K562 (cell line): ENCODE results near the gene CBFA2T3. TPM values are rescaled to one million over a fixed set of nuclear protein-coding genes. Genes with fewer than 3 reads are reported as not detected.
A peak's percentile ranks its signal among the peaks of the same experiment; 100 is the strongest.

Experiments used
- ATAC-seq: fragments of 200-7000 bp; cut with Tn5 transposase; 3 replicates; pipeline ENCODE4 v1.9.1; 2020; ENCODE audit warnings: moderate library complexity
- BruUV-seq: library from RNA; stranded (reverse); fragments of 400-500 nt; replicated peaks from 2 replicates; lab custom pipeline; 2021; lab: Mats Ljungman, UMichigan
- CTCF ChIA-PET: fragments of 300-600 bp; formaldehyde crosslinking; extraction: SDS; loops from one replicate; lab custom pipeline; 2021; ENCODE audit warnings: low intra/inter-chr PET ratio; lab: Yijun Ruan, JAX
- POLR2A ChIA-PET: fragments of 300-600, 350-650 bp; sonication (Branson Sonifier 250); formaldehyde crosslinking; extraction: SDS; loops from one replicate; lab custom pipeline; 2021; ENCODE audit warnings: antibody characterized with exemption, inconsistent platforms; lab: Yijun Ruan, JAX
- DNase-seq, 4 experiments: peaks; one replicate each; pipeline versions ENCODE4 v3.0.0 to v3.0.0-alpha.2; 2011 to 2018; ENCODE audit warnings: low spot score in 3 of 4, mixed read lengths in 3 of 4; ENCODE audit errors: extremely low read depth in 1 of 4
- FAIRE-seq: peaks from 2 replicates; lab custom pipeline; 2011; peaks lifted over from hg19 to GRCh38; lab: Jason Lieb, UNC
- H2AFZ ChIP-seq: 2 replicates; pipeline ENCODE4 v1.6.0; 2011; ENCODE audit warnings: low read depth, low read length, control low read depth, inconsistent platforms
- H3K27ac ChIP-seq: fragments of 200-600 bp; 3 replicates; pipeline ENCODE4 v1.8.0; 2011; ENCODE audit warnings: low read depth, mild to moderate bottlenecking, control low read depth, inconsistent platforms, low read length, moderate library complexity, mixed read lengths; ENCODE audit errors: extremely low read depth
- H3K27me3 ChIP-seq, 2 experiments: fragments of 300-600 bp in 1 of 2; 2 replicates in 1 of 2; 3 replicates in 1 of 2; pipeline versions ENCODE4 v1.6.0 to v1.8.0; 2011; ENCODE audit warnings: inconsistent platforms in 2 of 2, low read length in 2 of 2, mild to moderate bottlenecking in 1 of 2, mixed read lengths in 1 of 2, moderate library complexity in 1 of 2; ENCODE audit not compliant: control insufficient read depth in 2 of 2, insufficient read depth in 2 of 2
- H3K36me3 ChIP-seq: fragments of 300-600 bp; 3 replicates; pipeline ENCODE4 v1.8.0; 2011; ENCODE audit warnings: mild to moderate bottlenecking, low read length, inconsistent platforms; ENCODE audit not compliant: control insufficient read depth, insufficient read depth
- H3K4me1 ChIP-seq, 2 experiments: fragments of 200-600 bp in 1 of 2; replicated peaks in 1 of 2; 2 replicates in 1 of 2; 3 replicates in 1 of 2; pipeline versions ENCODE4 v1.5.1 to v1.8.0; 2011; ENCODE audit warnings: inconsistent platforms in 2 of 2, low read length in 2 of 2, mild to moderate bottlenecking in 1 of 2, mixed read lengths in 1 of 2, moderate library complexity in 1 of 2; ENCODE audit not compliant: control insufficient read depth in 2 of 2, insufficient read depth in 2 of 2
- H3K4me2 ChIP-seq: 2 replicates; pipeline ENCODE4 v1.6.1; 2011; ENCODE audit warnings: low read length, control low read depth, inconsistent platforms, mixed read lengths; ENCODE audit not compliant: insufficient read depth
- H3K4me3 ChIP-seq: fragments of 200-600 bp; sonication (generic), shearing (Covaris generic); 2 replicates; pipeline ENCODE4 v1.5.1; 2016; ENCODE audit warnings: control low read depth, inconsistent platforms
- H3K79me2 ChIP-seq: fragments of 200-600 bp; 3 replicates; pipeline ENCODE4 v1.8.0; 2011; ENCODE audit warnings: low read length, inconsistent platforms; ENCODE audit not compliant: control insufficient read depth, insufficient read depth
- H3K9ac ChIP-seq, 2 experiments: 2 replicates each; pipeline versions ENCODE4 v1.6.0 to v1.6.1; 2011; ENCODE audit warnings: low read depth in 2 of 2, low read length in 2 of 2, control low read depth in 1 of 2, inconsistent platforms in 1 of 2, mild to moderate bottlenecking in 1 of 2, mixed read lengths in 1 of 2; ENCODE audit not compliant: insufficient read depth in 1 of 2
- H3K9me1 ChIP-seq: one replicate; pipeline ENCODE4 v1.6.0; 2011; ENCODE audit warnings: inconsistent platforms, mild to moderate bottlenecking, low read length, moderate library complexity; ENCODE audit not compliant: control insufficient read depth, insufficient read depth
- H3K9me3 ChIP-seq: replicated peaks from 2 replicates; pipeline ENCODE4 v1.5.1; 2011; ENCODE audit warnings: low read depth, low read length, inconsistent platforms; ENCODE audit not compliant: control insufficient read depth, insufficient read depth
- H4K20me1 ChIP-seq: replicated peaks from 2 replicates; pipeline ENCODE4 v1.6.1; 2011; ENCODE audit warnings: low read length, inconsistent platforms, mixed read lengths; ENCODE audit not compliant: control insufficient read depth, insufficient read depth
- ATF7 ChIP-seq: fragments of 450-650 bp; IDR thresholded peaks from 2 replicates; pipeline ENCODE4 v1.7.1; 2014; ENCODE audit warnings: mild to moderate bottlenecking, moderate library complexity
- E2F3 ChIP-seq: fragments of 250-450 bp; sonication (Bioruptor Pico); IDR thresholded peaks from 2 replicates; pipeline ENCODE4 v1.4.0; 2020; ENCODE audit warnings: mild to moderate bottlenecking
- ESRRA ChIP-seq: fragments of 450-650 bp; IDR thresholded peaks from 2 replicates; pipeline ENCODE4 v1.6.1; 2014; ENCODE audit warnings: low read depth, mild to moderate bottlenecking, moderate library complexity, borderline replicate concordance
- HES1 ChIP-seq: fragments of 450-650 bp; IDR thresholded peaks from 2 replicates; pipeline ENCODE4 v1.6.1; 2016; ENCODE audit warnings: low read depth, mild to moderate bottlenecking, moderate library complexity
- PCBP2 ChIP-seq: fragments of 200-400 bp; formaldehyde crosslinking; IDR thresholded peaks from 2 replicates; pipeline ENCODE4 v1.6.1; 2018; ENCODE audit warnings: low read length, low read depth, mild to moderate bottlenecking, moderate library complexity; ENCODE audit not compliant: poor library complexity, severe bottlenecking
- POLR2G ChIP-seq: fragments of 200-400 bp; formaldehyde crosslinking; IDR thresholded peaks from 2 replicates; pipeline ENCODE4 v1.6.1; 2017; ENCODE audit warnings: low read depth, mild to moderate bottlenecking, antibody characterized with exemption, low read length, moderate library complexity
- PRPF4 ChIP-seq: fragments of 200-400 bp; formaldehyde crosslinking; IDR thresholded peaks from one replicate; pipeline ENCODE4 v1.6.1; 2017; ENCODE audit warnings: low read length, low read depth, mild to moderate bottlenecking; ENCODE audit not compliant: insufficient read depth, poor library complexity, severe bottlenecking
- TCF3 ChIP-seq: sonication (generic); formaldehyde crosslinking; IDR thresholded peaks from 2 replicates; pipeline ENCODE4 v1.4.0; 2020; ENCODE audit warnings: mild to moderate bottlenecking, missing genetic modification reagents
- USF2 ChIP-seq: sonication (generic); formaldehyde crosslinking; IDR thresholded peaks from 2 replicates; pipeline ENCODE4 v1.5.0; 2020; ENCODE audit warnings: missing genetic modification reagents
- ZFX ChIP-seq: sonication (generic); formaldehyde crosslinking; IDR thresholded peaks from 2 replicates; pipeline ENCODE4 v1.8.0; 2022; ENCODE audit warnings: mild to moderate bottlenecking, missing genetic modification reagents, moderate library complexity
- ZNF717 ChIP-seq: fragments of 250-450 bp; sonication (Bioruptor Pico); IDR thresholded peaks from 2 replicates; pipeline ENCODE4 v1.5.0; 2021
- WGBS: fragments of 100-300 bp; shearing (Covaris generic); methylation state at CpG from one replicate; pipeline ENCODE4 v1.1.6; 2016; ENCODE audit warnings: low coverage, mixed read lengths; ENCODE audit not compliant: insufficient coverage; ENCODE audit errors: missing lambda C conversion rate; 5-methylcytosine and 5-hydroxymethylcytosine counted together
- in situ Hi-C: fragments of 300-500 bp; cut with MboI; formaldehyde crosslinking; loops from 4 replicates; pipeline ENCODE4 v1.15.0; 2018; ENCODE audit warnings: inconsistent platforms, mixed read lengths
- intact Hi-C: fragments of 100-400 bp; cut with micrococcal nuclease; formaldehyde crosslinking; loops from 2 replicates; pipeline ENCODE4 v1.14.2; 2022
- polyA plus RNA-seq, 8 experiments: library from polyadenylated mRNA; depleted of rRNA in 4 of 8; stranded (reverse) in 5 of 8; unstranded in 3 of 8; fragments of >200 nt; fragmentation: Nextera tagmentation in 2 of 8; fragmentation: Illumina TruSeq in 1 of 8; extraction: Ambion mirVana in 2 of 8; extraction: Trizol in 1 of 8; gene quantifications; 2 replicates each; pipeline versions ENCODE4 v1.2.1 to v1.2.3, GENCODE V29; 2011 to 2014; ENCODE audit warnings: inconsistent platforms in 1 of 8, missing spikeins in 1 of 8
- total RNA-seq, 7 experiments: library from RNA; depleted of rRNA in 6 of 7; stranded (reverse); fragments of >200 nt in 6 of 7; fragmentation: Illumina TruSeq in 2 of 7; extraction: Trizol in 2 of 7; gene quantifications; 2 replicates each; pipeline versions ENCODE4 v1.2.1 to v1.2.3, GENCODE V29; 2011 to 2021; ENCODE audit warnings: low replicate concordance in 1 of 7
- TF ChIP-seq, protein P1 (sequence below), 3 experiments: IDR thresholded peaks in 2 of 3; conservative IDR thresholded peaks in 1 of 3; 2 replicates each; pipeline ENCODE4 v1.5.1; 2011 to 2012; ENCODE audit warnings: low read length in 3 of 3, mild to moderate bottlenecking in 3 of 3, control low read depth in 2 of 3, improper control_type of control experiment in 1 of 3, inconsistent platforms in 1 of 3, low read depth in 1 of 3, mixed read lengths in 1 of 3, moderate library complexity in 1 of 3; ENCODE audit not compliant: insufficient read depth in 2 of 3
- TF ChIP-seq, protein P2 (sequence below): fragments of 450-650 bp; conservative IDR thresholded peaks from 2 replicates; pipeline ENCODE4 v1.6.1; 2016; ENCODE audit warnings: missing genetic modification characterization, low read depth, mild to moderate bottlenecking, missing compliant biosample characterization, moderate library complexity

Gene CBFA2T3
- total and polyA plus RNA-seq, 9 of the 15 experiments (the other 6 are each of a cell fraction or from before 2014, with no cell fraction given), result 2.3 to 145 (median 6.7) TPM

DNA sequence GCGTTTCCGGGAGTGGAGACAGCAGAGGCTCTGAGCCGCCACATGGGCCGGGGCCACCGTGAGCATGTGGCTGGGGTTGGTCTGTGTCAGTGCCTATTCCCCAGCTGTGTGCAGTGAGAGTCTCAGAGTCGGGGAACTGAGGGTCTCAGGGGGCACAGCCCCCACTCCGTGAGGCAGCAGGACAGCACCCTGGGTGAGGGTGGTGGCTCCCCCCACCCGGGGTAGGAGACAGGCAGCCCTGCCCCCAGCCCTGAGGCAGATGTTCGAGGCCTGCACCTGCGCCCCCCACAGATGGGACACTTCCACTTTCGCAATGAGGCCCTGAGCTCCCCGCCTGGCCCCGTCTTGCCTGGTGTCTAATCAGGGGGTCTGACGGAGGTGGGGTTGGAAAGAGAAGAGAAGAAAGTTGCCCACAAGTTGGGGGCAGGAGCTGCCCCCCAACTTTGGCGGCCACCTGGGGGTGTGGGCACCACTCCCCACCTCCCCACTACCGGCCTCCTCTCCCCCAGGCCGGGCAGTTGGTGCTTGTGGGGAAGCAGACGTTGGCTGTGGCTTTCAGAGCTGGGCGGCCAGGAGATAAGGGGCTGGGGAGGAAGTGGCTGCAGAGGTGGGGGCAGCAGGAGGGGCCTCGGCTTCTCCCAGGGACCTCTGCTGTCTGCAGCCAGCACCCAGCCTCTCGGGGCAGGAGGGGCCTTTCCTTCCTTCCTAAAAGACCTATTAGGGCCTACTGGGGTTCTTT is 1.8 kb upstream of the CBFA2T3 start:
- peaks cover 61% of the 10 kb centered on the region for H3K79me2 ChIP-seq
- peaks cover under 1% of the 10 kb centered on the region; the same call in 1 of the 2 replicates for H4K20me1 ChIP-seq
- WGBS, result under 1% methylated on average over 17 of the region's 21 CpGs
- peak overlapping the region; percentile 90 for H3K4me2 ChIP-seq
- H3K9me1 ChIP-seq, result peaks cover 3% of the 10 kb centered on the region
- peak overlapping the region; percentile 90 to 96 for H3K9ac ChIP-seq
- in situ Hi-C loops (no loop called here), intact Hi-C loops (loop anchor here (5.0 to 10.0 kb wide), 2 partner anchors 166 to 186 kb away; partner anchors contain the start of gene APRT)
- no TSS peak for BruUV-seq
- no peaks in the 10 kb centered on the region for H3K27me3 ChIP-seq
- peak overlapping the region; percentile 98 for H3K27ac ChIP-seq
- H3K4me1 ChIP-seq, result peaks cover 48 to 90% of the 10 kb centered on the region in 2 experiments
- H2AFZ ChIP-seq, result 0 out of 2 replicates have a peak overlapping the region, but pooled peaks have one; percentile 13
- POLR2A ChIA-PET, result interaction anchor here (0.6 to 2.2 kb wide), 13 partner anchors 8 to 335 kb away, joined by 3 to 10 read pairs (median 4); partner anchors contain the start of gene ACSF3
- FAIRE-seq (peak; percentile 85), DNase-seq (peak; percentile 75 to 95 (median 84)), ATAC-seq (peak; percentile 72)
- no peaks in the 10 kb centered on the region for H3K9me3 ChIP-seq
- peaks cover 22% of the 10 kb centered on the region; the same call in 2 of the 3 replicates for H3K36me3 ChIP-seq
- H3K4me3 ChIP-seq, result peak overlapping the region; percentile 85
- CTCF ChIA-PET, result no interaction called here
- no peak for TF ChIP-seq PRPF4
- 0 out of 2 replicates have a peak, but pooled peaks have one; percentile 32 for TF ChIP-seq ZFX (CRISPR knock-in tag)
- TF ChIP-seq, protein P1, sequence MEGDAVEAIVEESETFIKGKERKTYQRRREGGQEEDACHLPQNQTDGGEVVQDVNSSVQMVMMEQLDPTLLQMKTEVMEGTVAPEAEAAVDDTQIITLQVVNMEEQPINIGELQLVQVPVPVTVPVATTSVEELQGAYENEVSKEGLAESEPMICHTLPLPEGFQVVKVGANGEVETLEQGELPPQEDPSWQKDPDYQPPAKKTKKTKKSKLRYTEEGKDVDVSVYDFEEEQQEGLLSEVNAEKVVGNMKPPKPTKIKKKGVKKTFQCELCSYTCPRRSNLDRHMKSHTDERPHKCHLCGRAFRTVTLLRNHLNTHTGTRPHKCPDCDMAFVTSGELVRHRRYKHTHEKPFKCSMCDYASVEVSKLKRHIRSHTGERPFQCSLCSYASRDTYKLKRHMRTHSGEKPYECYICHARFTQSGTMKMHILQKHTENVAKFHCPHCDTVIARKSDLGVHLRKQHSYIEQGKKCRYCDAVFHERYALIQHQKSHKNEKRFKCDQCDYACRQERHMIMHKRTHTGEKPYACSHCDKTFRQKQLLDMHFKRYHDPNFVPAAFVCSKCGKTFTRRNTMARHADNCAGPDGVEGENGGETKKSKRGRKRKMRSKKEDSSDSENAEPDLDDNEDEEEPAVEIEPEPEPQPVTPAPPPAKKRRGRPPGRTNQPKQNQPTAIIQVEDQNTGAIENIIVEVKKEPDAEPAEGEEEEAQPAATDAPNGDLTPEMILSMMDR (IDR thresholded peaks at IDR 0.05 in 2 of 3, conservative IDR thresholded peaks at IDR 0.05 in 1 of 3; ENCODE audit: insufficient read depth in 2 of 3, low read depth in 1 of 3, low read length in 3 of 3), result no peak
- 0 out of 2 replicates have a peak, but pooled peaks have one; percentile 54 for TF ChIP-seq HES1
- peak; percentile 69; the same call in 1 of the 2 replicates for TF ChIP-seq ESRRA
- TF ChIP-seq, protein P2, sequence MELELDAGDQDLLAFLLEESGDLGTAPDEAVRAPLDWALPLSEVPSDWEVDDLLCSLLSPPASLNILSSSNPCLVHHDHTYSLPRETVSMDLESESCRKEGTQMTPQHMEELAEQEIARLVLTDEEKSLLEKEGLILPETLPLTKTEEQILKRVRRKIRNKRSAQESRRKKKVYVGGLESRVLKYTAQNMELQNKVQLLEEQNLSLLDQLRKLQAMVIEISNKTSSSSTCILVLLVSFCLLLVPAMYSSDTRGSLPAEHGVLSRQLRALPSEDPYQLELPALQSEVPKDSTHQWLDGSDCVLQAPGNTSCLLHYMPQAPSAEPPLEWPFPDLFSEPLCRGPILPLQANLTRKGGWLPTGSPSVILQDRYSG (tag), result 0 out of 2 replicates have a peak, but pooled peaks have one; percentile 81
- TF ChIP-seq ATF7, result peak; percentile 55; the same call in 1 of the 2 replicates
- no peak for TF ChIP-seq PCBP2
- TF ChIP-seq POLR2G, result peak; percentile 94
- TF ChIP-seq E2F3, result peak; percentile 9; the same call in 1 of the 2 replicates
- TF ChIP-seq ZNF717 (CRISPR knock-in tag), result peak; percentile 44; the same call in 1 of the 2 replicates
- TF ChIP-seq TCF3 (CRISPR knock-in tag), result peak; percentile 87
- no peak for TF ChIP-seq USF2 (CRISPR knock-in tag)
